DND-41 (cell line): Measurements from ENCODE around the gene ISG20L2.

ENCODE experiments used
- CTCF ChIP-seq: IDR thresholded peaks from 2 replicates; pipeline ENCODE4 v1.5.1; 2012; ENCODE audit warnings: borderline replicate concordance, low read length, moderate library complexity, mild to moderate bottlenecking; ENCODE audit not compliant: poor library complexity, severe bottlenecking; ENCODE audit errors: extremely low read depth
- EZH2 ChIP-seq: IDR thresholded peaks from 3 replicates; pipeline ENCODE4 v1.6.1; 2012; ENCODE audit warnings: borderline replicate concordance, low read depth, mild to moderate bottlenecking, moderate library complexity, low read length, inconsistent platforms; ENCODE audit not compliant: severe bottlenecking

- TF ChIP-seq CTCF (no peak), EZH2 (no peak)
Measured at GRCh38 chr1:156714830-156715229, 13.7 kb downstream of the ISG20L2 start.
